Measurements from ENCODE around the gene MRPL14.

DNA sequence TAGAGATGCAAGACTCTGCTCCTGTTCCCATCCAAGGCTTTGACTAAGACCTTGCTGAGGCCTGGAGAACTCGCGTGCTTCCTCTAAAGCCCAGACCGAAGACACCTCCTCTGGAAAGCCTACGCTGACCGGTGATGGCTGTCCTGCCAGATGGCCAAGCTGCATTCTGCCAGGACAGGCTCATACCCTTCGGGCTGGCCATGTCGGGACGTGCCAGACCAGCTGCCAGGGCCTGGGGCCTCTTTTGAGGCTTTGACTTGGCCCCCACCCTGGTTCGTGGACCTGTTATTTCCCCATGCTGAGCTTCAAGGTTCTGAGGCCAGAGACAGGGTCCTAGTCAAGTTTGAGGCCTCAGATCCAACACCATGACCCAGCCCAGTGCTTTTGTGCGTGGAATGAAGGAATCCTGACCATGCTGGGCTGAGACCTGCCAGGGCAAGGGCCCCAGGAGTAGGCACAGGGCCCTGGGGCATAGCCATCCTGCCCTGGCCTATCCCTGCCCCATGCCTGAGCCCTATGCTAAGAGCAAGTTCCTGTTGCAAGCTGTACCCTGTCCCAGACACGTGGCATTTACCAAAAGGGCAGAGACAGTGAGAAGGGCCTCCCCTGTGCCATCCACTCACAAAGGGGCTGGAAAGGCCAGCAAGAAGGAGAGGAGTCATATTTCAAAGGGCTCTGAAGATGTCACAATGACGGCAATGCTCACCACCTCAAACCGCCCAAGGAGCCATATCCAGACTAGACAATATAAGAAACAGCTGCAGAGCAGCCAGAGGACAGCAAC is 42.8 kb downstream of the MRPL14 start:
- TF ChIP-seq, protein P1, sequence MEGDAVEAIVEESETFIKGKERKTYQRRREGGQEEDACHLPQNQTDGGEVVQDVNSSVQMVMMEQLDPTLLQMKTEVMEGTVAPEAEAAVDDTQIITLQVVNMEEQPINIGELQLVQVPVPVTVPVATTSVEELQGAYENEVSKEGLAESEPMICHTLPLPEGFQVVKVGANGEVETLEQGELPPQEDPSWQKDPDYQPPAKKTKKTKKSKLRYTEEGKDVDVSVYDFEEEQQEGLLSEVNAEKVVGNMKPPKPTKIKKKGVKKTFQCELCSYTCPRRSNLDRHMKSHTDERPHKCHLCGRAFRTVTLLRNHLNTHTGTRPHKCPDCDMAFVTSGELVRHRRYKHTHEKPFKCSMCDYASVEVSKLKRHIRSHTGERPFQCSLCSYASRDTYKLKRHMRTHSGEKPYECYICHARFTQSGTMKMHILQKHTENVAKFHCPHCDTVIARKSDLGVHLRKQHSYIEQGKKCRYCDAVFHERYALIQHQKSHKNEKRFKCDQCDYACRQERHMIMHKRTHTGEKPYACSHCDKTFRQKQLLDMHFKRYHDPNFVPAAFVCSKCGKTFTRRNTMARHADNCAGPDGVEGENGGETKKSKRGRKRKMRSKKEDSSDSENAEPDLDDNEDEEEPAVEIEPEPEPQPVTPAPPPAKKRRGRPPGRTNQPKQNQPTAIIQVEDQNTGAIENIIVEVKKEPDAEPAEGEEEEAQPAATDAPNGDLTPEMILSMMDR (IDR thresholded peaks at IDR 0.05 in 2 of 3, conservative IDR thresholded peaks at IDR 0.05 in 1 of 3; ENCODE audit: insufficient read depth in 2 of 3, low read depth in 1 of 3, low read length in 3 of 3), result no peak
- no peak for TF ChIP-seq ZNF77 (CRISPR knock-in tag; IDR thresholded peaks at IDR 0.05)
- TF ChIP-seq, protein P2, sequence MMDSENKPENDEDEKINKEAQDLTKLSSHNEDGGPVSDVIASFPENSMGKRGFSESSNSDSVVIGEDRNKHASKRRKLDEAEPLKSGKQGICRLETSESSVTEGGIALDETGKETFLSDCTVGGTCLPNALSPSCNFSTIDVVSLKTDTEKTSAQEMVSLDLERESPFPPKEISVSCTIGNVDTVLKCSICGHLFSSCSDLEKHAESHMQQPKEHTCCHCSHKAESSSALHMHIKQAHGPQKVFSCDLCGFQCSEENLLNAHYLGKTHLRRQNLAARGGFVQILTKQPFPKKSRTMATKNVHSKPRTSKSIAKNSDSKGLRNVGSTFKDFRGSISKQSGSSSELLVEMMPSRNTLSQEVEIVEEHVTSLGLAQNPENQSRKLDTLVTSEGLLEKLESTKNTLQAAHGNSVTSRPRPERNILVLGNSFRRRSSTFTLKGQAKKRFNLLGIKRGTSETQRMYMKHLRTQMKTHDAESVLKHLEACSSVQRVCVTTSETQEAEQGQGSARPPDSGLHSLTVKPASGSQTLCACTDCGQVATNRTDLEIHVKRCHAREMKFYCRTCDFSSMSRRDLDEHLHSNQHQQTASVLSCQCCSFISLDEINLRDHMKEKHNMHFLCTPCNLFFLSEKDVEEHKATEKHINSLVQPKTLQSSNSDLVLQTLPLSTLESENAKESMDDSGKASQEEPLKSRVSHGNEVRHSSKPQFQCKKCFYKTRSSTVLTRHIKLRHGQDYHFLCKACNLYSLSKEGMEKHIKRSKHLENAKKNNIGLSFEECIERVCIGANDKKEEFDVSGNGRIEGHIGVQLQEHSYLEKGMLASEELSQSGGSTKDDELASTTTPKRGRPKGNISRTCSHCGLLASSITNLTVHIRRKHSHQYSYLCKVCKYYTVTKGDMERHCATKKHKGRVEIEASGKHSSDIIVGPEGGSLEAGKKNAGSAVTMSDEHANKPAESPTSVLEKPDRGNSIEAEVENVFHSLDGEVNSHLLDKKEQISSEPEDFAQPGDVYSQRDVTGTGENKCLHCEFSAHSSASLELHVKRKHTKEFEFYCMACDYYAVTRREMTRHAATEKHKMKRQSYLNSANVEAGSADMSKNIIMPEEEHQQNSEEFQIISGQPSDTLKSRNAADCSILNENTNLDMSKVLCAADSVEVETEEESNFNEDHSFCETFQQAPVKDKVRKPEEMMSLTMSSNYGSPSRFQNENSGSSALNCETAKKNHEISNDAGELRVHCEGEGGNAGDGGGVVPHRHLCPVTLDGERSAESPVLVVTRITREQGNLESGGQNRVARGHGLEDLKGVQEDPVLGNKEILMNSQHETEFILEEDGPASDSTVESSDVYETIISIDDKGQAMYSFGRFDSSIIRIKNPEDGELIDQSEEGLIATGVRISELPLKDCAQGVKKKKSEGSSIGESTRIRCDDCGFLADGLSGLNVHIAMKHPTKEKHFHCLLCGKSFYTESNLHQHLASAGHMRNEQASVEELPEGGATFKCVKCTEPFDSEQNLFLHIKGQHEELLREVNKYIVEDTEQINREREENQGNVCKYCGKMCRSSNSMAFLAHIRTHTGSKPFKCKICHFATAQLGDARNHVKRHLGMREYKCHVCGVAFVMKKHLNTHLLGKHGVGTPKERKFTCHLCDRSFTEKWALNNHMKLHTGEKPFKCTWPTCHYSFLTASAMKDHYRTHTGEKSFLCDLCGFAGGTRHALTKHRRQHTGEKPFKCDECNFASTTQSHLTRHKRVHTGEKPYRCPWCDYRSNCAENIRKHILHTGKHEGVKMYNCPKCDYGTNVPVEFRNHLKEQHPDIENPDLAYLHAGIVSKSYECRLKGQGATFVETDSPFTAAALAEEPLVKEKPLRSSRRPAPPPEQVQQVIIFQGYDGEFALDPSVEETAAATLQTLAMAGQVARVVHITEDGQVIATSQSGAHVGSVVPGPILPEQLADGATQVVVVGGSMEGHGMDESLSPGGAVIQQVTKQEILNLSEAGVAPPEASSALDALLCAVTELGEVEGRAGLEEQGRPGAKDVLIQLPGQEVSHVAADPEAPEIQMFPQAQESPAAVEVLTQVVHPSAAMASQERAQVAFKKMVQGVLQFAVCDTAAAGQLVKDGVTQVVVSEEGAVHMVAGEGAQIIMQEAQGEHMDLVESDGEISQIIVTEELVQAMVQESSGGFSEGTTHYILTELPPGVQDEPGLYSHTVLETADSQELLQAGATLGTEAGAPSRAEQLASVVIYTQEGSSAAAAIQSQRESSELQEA (IDR thresholded peaks at IDR 0.05; ENCODE audit: low read depth), result no peak

Data from K562 (cell line).